ENCODE results near the gene SLC4A4. TPM values are rescaled to one million over a fixed set of nuclear protein-coding genes. Genes with fewer than 3 reads are reported as not detected.

The SLC4A4 gene
- total RNA-seq, 1 donor from 2014 or later = 9.8 TPM

GRCh38 chr4:71614621-71615020, 275.8 kb downstream of the SLC4A4 start:
- ATAC-seq = no peak
- DNase-seq (ENCODE audit: low spot score) = no peak
- intact Hi-C loops (cut with DNase I) = no loop called here

- intact Hi-C loops (cut with DNase I) = no loop called here
- DNase-seq (ENCODE audit: low spot score) (no peak), ATAC-seq (no peak)
Measured at GRCh38 chr4:71616168-71616811, 277.5 kb downstream of the SLC4A4 start.

Data from sciatic nerve (tissue), 2 donors.